DMS 273 (cell line): ENCODE measurements around the gene SUFU.
A peak's percentile ranks its signal among the peaks of the same experiment; 100 is the strongest.
"Not testable (repeated sequence)": the region's sequence is repeated elsewhere in the genome, so short reads cannot be mapped to it uniquely, and the experiment has no call there.

Source experiments
- DNase-seq: peaks from one replicate; lab custom pipeline; 2025; ENCODE audit not compliant: unreplicated experiment; lab: John Stamatoyannopoulos, UW

SUFU gene

GRCh38 chr10:102511583-102512274 lies 8.0 kb downstream of the SUFU start:
- DNase-seq = no peak

- DNase-seq = no peak
Measured at GRCh38 chr10:102514487-102515311, 10.9 kb downstream of the SUFU start.

- no peak for DNase-seq
Measured at GRCh38 chr10:102515724-102516123, 12.0 kb downstream of the SUFU start.

- DNase-seq = no peak
Measured at GRCh38 chr10:102517553-102517952, 13.8 kb downstream of the SUFU start.

- DNase-seq = no peak
Measured at GRCh38 chr10:102519246-102519825, 15.6 kb downstream of the SUFU start.

GRCh38 chr10:102522874-102523249 lies 19.1 kb downstream of the SUFU start:
- no peak for DNase-seq

GRCh38 chr10:102523250-102524029 lies 19.7 kb downstream of the SUFU start:
- no peak for DNase-seq

GRCh38 chr10:102524746-102525145 lies 21.0 kb downstream of the SUFU start:
- DNase-seq = no peak

GRCh38 chr10:102527546-102527945 lies 23.8 kb downstream of the SUFU start:
- DNase-seq = no peak

GRCh38 chr10:102534333-102534732 lies 30.6 kb downstream of the SUFU start:
- no peak for DNase-seq

- DNase-seq = not testable (repeated sequence)
Measured at GRCh38 chr10:102534966-102535365, 31.2 kb downstream of the SUFU start.

- no peak for DNase-seq
Measured at GRCh38 chr10:102535481-102536147, 31.8 kb downstream of the SUFU start.

- no peak for DNase-seq
Measured at GRCh38 chr10:102537367-102537766, 33.6 kb downstream of the SUFU start.

GRCh38 chr10:102537948-102538347 lies 34.2 kb downstream of the SUFU start:
- DNase-seq = no peak

GRCh38 chr10:102538811-102539210 lies 35.0 kb downstream of the SUFU start:
- DNase-seq = no peak

- DNase-seq = peak; percentile 32
Measured at GRCh38 chr10:102540023-102540422, 36.3 kb downstream of the SUFU start.

GRCh38 chr10:102542800-102543418 lies 39.1 kb downstream of the SUFU start:
- DNase-seq = no peak

GRCh38 chr10:102545265-102545871 lies 41.6 kb downstream of the SUFU start:
- no peak for DNase-seq

- DNase-seq = no peak
Measured at GRCh38 chr10:102545997-102546396, 42.2 kb downstream of the SUFU start.
